CD14-positive monocyte (primary cell): ENCODE measurements around the gene SORBS1. TPM values are rescaled to one million over a fixed set of nuclear protein-coding genes. Genes with fewer than 3 reads are reported as not detected.

Source experiments
- DNase-seq, 3 donors: peaks; one replicate each; pipeline ENCODE4 v3.0.0-alpha.2; 2011 to 2022
- H2AFZ ChIP-seq: 2 replicates; pipeline ENCODE4 v1.6.0; 2012; ENCODE audit warnings: mild to moderate bottlenecking, low read depth, low read length, inconsistent platforms; ENCODE audit not compliant: insufficient read depth, poor library complexity, severe bottlenecking
- H3K27ac ChIP-seq, 2 donors: 1 replicate in 1 of 2; 2 replicates in 1 of 2; pipeline ENCODE4 v1.5.1; 2012 to 2013; ENCODE audit warnings: low read length in 2 of 2, control low read depth in 1 of 2, inconsistent platforms in 1 of 2, low read depth in 1 of 2, mild to moderate bottlenecking in 1 of 2
- H3K27me3 ChIP-seq, 2 donors: one replicate each; pipeline versions ENCODE4 v1.6.0 to v1.6.1; 2011 to 2013; ENCODE audit warnings: low read length in 2 of 2; ENCODE audit not compliant: control insufficient read depth in 2 of 2, insufficient read depth in 2 of 2
- H3K36me3 ChIP-seq, 2 donors: replicated peaks in 1 of 2; 1 replicate in 1 of 2; 2 replicates in 1 of 2; pipeline versions ENCODE4 v1.5.1 to v1.6.1; 2012 to 2013; ENCODE audit warnings: low read length in 2 of 2, control low read depth in 1 of 2, inconsistent platforms in 1 of 2, mild to moderate bottlenecking in 1 of 2; ENCODE audit not compliant: insufficient read depth in 2 of 2, control insufficient read depth in 1 of 2
- H3K4me1 ChIP-seq, 2 donors: 1 replicate in 1 of 2; 2 replicates in 1 of 2; pipeline versions ENCODE4 v1.5.1 to v1.6.1; 2012 to 2013; ENCODE audit warnings: low read length in 2 of 2, control low read depth in 1 of 2, inconsistent platforms in 1 of 2, mild to moderate bottlenecking in 1 of 2, moderate library complexity in 1 of 2; ENCODE audit not compliant: insufficient read depth in 2 of 2, control insufficient read depth in 1 of 2
- H3K4me2 ChIP-seq: replicated peaks from 2 replicates; pipeline ENCODE3; 2012; ENCODE audit warnings: low read length, moderate library complexity, mild to moderate bottlenecking; ENCODE audit not compliant: poor library complexity, severe bottlenecking; ENCODE audit errors: extremely low read depth
- H3K4me3 ChIP-seq, 3 experiments: fragments of 200-600 bp in 1 of 3; sonication (generic) in 1 of 3; replicated peaks in 1 of 3; 1 replicate in 2 of 3; 2 replicates in 1 of 3; pipeline ENCODE4 v1.5.1; 2011 to 2013; ENCODE audit warnings: low read length in 3 of 3, mild to moderate bottlenecking in 3 of 3, control low read depth in 2 of 3, low read depth in 2 of 3, inconsistent platforms in 1 of 3, moderate library complexity in 1 of 3
- H3K79me2 ChIP-seq: 2 replicates; pipeline ENCODE4 v1.6.0; 2012; ENCODE audit warnings: mild to moderate bottlenecking, control low read depth, inconsistent platforms, low read length, moderate library complexity; ENCODE audit not compliant: insufficient read depth
- H3K9ac ChIP-seq: 2 replicates; pipeline ENCODE4 v1.6.0; 2017; ENCODE audit warnings: low read length, mild to moderate bottlenecking; ENCODE audit not compliant: insufficient read depth, poor library complexity, severe bottlenecking
- H3K9me3 ChIP-seq, 2 donors: replicated peaks in 1 of 2; 1 replicate in 1 of 2; 2 replicates in 1 of 2; pipeline versions ENCODE4 v1.5.1 to v1.6.1; 2012 to 2013; ENCODE audit warnings: low read length in 2 of 2, control low read depth in 1 of 2; ENCODE audit not compliant: control insufficient read depth in 1 of 2, insufficient read depth in 1 of 2
- H4K20me1 ChIP-seq: 2 replicates; pipeline ENCODE4 v1.6.0; 2012; ENCODE audit warnings: mild to moderate bottlenecking, low read length, control low read depth, moderate library complexity; ENCODE audit not compliant: insufficient read depth
- H3K27ac Mint-ChIP-seq, 7 donors: one replicate each; pipeline ENCODE4 v1.8.0; 2020; ENCODE audit warnings: mild to moderate bottlenecking in 7 of 7, mixed read lengths in 7 of 7, moderate library complexity in 6 of 7, inconsistent platforms in 2 of 7
- H3K27me3 Mint-ChIP-seq, 3 donors: one replicate each; pipeline ENCODE4 v1.8.0; 2021 to 2022; ENCODE audit warnings: low read depth in 3 of 3, mild to moderate bottlenecking in 3 of 3, mixed read lengths in 3 of 3, moderate library complexity in 3 of 3, inconsistent platforms in 1 of 3
- H3K36me3 Mint-ChIP-seq, 2 donors: one replicate each; pipeline ENCODE4 v1.8.0; 2020; ENCODE audit warnings: mixed read lengths in 2 of 2, inconsistent platforms in 1 of 2, mild to moderate bottlenecking in 1 of 2
- H3K4me1 Mint-ChIP-seq: one replicate; pipeline ENCODE4 v1.8.0; 2020; ENCODE audit warnings: mild to moderate bottlenecking, mixed read lengths
- H3K4me3 Mint-ChIP-seq, 2 donors: one replicate each; pipeline ENCODE4 v1.8.0; 2020; ENCODE audit warnings: mild to moderate bottlenecking in 2 of 2, mixed read lengths in 2 of 2, moderate library complexity in 1 of 2
- H3K9me3 Mint-ChIP-seq, 7 donors: one replicate each; pipeline ENCODE4 v1.8.0; 2020 to 2022; ENCODE audit warnings: mixed read lengths in 7 of 7, mild to moderate bottlenecking in 6 of 7, moderate library complexity in 6 of 7, inconsistent platforms in 2 of 7
- WGBS: methylation state at CpG from one replicate; pipeline ENCODE4 v1.1.5; 2013; ENCODE audit warnings: missing lambda C conversion rate; ENCODE audit not compliant: insufficient coverage; 5-methylcytosine and 5-hydroxymethylcytosine counted together
- intact Hi-C, 2 donors: fragments of 100-400 bp; cut with micrococcal nuclease; formaldehyde crosslinking; loops; one replicate each; pipeline versions ENCODE4 v1.15.0 to v1.15.1; 2023
- polyA plus RNA-seq, 3 donors: library from polyadenylated mRNA; depleted of rRNA in 1 of 3; unstranded in 2 of 3; stranded (reverse) in 1 of 3; fragments of 300-500 nt in 2 of 3; fragments of >200 nt in 1 of 3; fragmentation: Illumina TruSeq in 2 of 3; gene quantifications; 1 replicate in 2 of 3; 2 replicates in 1 of 3; pipeline ENCODE4 v1.2.3, GENCODE V29; 2012 to 2021
- TF ChIP-seq, protein P1 (sequence below): fragments of 200-600 bp; IDR thresholded peaks from one replicate; pipeline ENCODE4 v1.8.0; 2022; ENCODE audit warnings: antibody characterized with exemption, mild to moderate bottlenecking

Gene SORBS1
- polyA plus RNA-seq, 3 donors: 0.08 to 0.15 TPM; not detected in 1

DNA sequence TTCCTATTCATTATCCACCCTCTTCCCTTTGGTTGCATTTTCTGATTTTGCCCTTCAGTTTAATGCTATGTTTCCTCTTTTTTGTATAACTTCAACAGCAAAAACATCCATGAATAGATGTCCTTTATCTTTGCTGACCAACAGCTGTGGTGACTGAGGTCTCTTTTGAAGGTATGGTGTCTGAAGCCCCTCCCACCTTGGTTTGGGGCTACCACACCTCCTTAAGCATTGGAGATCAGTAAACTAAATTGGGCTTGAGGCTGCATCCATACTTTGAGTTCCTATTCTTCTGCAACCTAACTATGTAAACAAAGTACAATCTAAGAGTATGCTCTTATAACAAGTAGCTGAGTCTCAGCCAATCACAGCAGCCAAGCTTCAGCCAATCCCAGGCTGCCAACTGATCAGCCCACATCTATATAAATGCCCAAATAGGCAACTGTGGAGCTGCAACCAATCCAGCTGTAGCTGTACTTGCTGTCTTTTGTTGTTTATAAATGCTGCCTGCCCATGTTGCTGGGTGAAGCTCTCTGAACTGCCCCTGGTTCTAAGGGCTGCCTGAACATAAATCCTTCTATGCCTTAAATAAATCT lies 201.0 kb downstream of the SORBS1 start:
- Histone ChIP-seq H2AFZ (no peak overlapping the region), H3K27me3 (no peaks in the 10 kb centered on the region)

DNA sequence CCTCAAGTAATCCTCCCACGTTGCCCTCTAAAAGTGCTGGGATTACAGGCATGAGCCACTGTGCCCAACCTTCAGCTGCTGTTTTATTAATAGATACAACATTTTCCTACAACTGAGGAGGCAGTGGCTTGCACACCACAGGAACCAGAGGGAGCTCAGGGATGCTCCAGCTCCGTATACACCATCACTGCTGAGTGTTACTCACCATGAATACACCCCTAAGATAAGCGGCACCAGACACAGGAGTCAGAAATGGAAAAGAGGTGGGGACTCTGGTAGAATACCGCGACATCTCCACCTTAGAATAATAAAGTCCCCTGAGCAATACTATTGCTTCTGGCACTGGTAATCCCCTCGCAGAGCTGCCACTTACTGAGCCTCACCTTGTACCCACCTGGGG lies 201.7 kb downstream of the SORBS1 start:
- Histone ChIP-seq H4K20me1 (no peaks in the 10 kb centered on the region), H2AFZ (no peak overlapping the region), H3K4me2 (no peak overlapping the region), H3K27ac (no peak overlapping the region), H3K27me3 (no peaks in the 10 kb centered on the region), H3K9ac (no peak overlapping the region), H3K9me3 (no peaks in the 10 kb centered on the region), H3K4me3 (no peak overlapping the region), H3K36me3 (no peaks in the 10 kb centered on the region), H3K79me2 (no peaks in the 10 kb centered on the region), H3K4me1 (no peaks in the 10 kb centered on the region)
- Mint-ChIP-seq H3K4me3 (no peak overlapping the region), H3K4me1 (no peaks in the 10 kb centered on the region), H3K27ac (no peak overlapping the region), H3K27me3 (peaks cover 2 to 5% (median 4%) of the 10 kb centered on the region in 3 donors), H3K36me3 (no peaks in the 10 kb centered on the region), H3K9me3 (no peaks in the 10 kb centered on the region)
- 100% methylated on average over 1 of the region's 6 CpGs for WGBS
- intact Hi-C loops: no loop called here
- DNase-seq: no peak
- TF ChIP-seq, protein P1, sequence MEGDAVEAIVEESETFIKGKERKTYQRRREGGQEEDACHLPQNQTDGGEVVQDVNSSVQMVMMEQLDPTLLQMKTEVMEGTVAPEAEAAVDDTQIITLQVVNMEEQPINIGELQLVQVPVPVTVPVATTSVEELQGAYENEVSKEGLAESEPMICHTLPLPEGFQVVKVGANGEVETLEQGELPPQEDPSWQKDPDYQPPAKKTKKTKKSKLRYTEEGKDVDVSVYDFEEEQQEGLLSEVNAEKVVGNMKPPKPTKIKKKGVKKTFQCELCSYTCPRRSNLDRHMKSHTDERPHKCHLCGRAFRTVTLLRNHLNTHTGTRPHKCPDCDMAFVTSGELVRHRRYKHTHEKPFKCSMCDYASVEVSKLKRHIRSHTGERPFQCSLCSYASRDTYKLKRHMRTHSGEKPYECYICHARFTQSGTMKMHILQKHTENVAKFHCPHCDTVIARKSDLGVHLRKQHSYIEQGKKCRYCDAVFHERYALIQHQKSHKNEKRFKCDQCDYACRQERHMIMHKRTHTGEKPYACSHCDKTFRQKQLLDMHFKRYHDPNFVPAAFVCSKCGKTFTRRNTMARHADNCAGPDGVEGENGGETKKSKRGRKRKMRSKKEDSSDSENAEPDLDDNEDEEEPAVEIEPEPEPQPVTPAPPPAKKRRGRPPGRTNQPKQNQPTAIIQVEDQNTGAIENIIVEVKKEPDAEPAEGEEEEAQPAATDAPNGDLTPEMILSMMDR: no peak

More for the DNA sequence above, 201.0 kb downstream of the SORBS1 start:
- Histone ChIP-seq H3K9me3 (no peaks in the 10 kb centered on the region), H3K4me2 (no peak overlapping the region), H3K4me3 (no peak overlapping the region), H3K9ac (no peak overlapping the region), H3K27ac (no peak overlapping the region), H3K4me1 (no peaks in the 10 kb centered on the region), H3K36me3 (no peaks in the 10 kb centered on the region), H3K79me2 (no peaks in the 10 kb centered on the region), H4K20me1 (no peaks in the 10 kb centered on the region)
- Mint-ChIP-seq H3K27me3 (peaks cover 2 to 6% (median 4%) of the 10 kb centered on the region in 3 donors), H3K27ac (no peak overlapping the region), H3K4me3 (no peak overlapping the region), H3K36me3 (no peaks in the 10 kb centered on the region), H3K4me1 (no peaks in the 10 kb centered on the region), H3K9me3 (no peaks in the 10 kb centered on the region)
- no peak for DNase-seq
- intact Hi-C loops: loop anchor here (5.0 kb wide), 2 partner anchors 113 to 228 kb away; no protein-coding TSS in a partner anchor
- TF ChIP-seq, protein P1: no peak
